ENCODE results near the gene DNAH2.

The DNAH2 gene

GRCh38 chr17:7789131-7789530 is 71.6 kb downstream of the DNAH2 start:
- Histone ChIP-seq H3K9me3 (ENCODE audit: insufficient read depth, low read depth, low read length) (no peaks in the 10 kb centered on the region), H3K27me3 (ENCODE audit: insufficient read depth, low read length, poor library complexity, severe bottlenecking) (no peaks in the 10 kb centered on the region), H3K4me1 (ENCODE audit: insufficient read depth, low read length, poor library complexity, severe bottlenecking) (no peaks in the 10 kb centered on the region), H3K4me3 (ENCODE audit: low read length, poor library complexity, severe bottlenecking) (no peak overlapping the region), H3K4me2 (ENCODE audit: low read depth, low read length, poor library complexity, severe bottlenecking) (no peak overlapping the region), H3K9ac (ENCODE audit: low read depth, low read length, poor library complexity, severe bottlenecking) (no peak overlapping the region), H3K9me2 (replicated peaks; ENCODE audit: low read depth, low read length) (no peaks in the 10 kb centered on the region), H4K20me1 (ENCODE audit: insufficient read depth, low read length, poor library complexity, severe bottlenecking) (no peaks in the 10 kb centered on the region), H3F3A (ENCODE audit: low read depth) (no peaks in the 10 kb centered on the region), H3K36me3 (ENCODE audit: insufficient read depth, low read length) (no peaks in the 10 kb centered on the region), H3K79me2 (ENCODE audit: insufficient read depth, low read length) (no peaks in the 10 kb centered on the region), H2AFZ (ENCODE audit: low read length) (no peak overlapping the region)
- TF ChIP-seq EZH2phosphoT487 (IDR thresholded peaks at IDR 0.05; ENCODE audit: borderline replicate concordance): no peak
- TF ChIP-seq, protein P1, sequence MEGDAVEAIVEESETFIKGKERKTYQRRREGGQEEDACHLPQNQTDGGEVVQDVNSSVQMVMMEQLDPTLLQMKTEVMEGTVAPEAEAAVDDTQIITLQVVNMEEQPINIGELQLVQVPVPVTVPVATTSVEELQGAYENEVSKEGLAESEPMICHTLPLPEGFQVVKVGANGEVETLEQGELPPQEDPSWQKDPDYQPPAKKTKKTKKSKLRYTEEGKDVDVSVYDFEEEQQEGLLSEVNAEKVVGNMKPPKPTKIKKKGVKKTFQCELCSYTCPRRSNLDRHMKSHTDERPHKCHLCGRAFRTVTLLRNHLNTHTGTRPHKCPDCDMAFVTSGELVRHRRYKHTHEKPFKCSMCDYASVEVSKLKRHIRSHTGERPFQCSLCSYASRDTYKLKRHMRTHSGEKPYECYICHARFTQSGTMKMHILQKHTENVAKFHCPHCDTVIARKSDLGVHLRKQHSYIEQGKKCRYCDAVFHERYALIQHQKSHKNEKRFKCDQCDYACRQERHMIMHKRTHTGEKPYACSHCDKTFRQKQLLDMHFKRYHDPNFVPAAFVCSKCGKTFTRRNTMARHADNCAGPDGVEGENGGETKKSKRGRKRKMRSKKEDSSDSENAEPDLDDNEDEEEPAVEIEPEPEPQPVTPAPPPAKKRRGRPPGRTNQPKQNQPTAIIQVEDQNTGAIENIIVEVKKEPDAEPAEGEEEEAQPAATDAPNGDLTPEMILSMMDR (conservative IDR thresholded peaks at IDR 0.05; ENCODE audit: low read length): no peak

DNA sequence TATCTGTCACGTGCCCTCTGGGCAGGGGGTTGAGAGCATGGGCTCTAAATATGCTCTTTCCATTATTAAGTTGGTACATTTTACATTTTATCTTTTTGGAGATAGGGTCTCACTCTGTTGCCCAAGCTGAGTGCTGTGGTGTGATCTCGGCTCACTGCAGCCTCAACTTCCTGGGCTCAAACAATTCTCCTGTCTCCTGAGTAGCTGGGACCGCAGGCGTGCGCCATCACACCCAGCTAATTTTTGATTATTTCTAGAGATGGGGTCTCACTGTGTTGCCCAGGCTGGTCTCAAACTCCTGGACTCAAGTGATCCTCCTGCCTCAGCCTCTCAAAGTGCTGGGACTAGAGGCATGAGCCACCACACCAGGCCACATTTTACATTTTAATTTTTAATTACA is 72.6 kb downstream of the DNAH2 start:
- Histone ChIP-seq H3K4me2 (ENCODE audit: low read depth, low read length, poor library complexity, severe bottlenecking) (no peak overlapping the region), H3K4me3 (ENCODE audit: low read length, poor library complexity, severe bottlenecking) (no peak overlapping the region), H3F3A (ENCODE audit: low read depth) (no peaks in the 10 kb centered on the region), H3K79me2 (ENCODE audit: insufficient read depth, low read length) (no peaks in the 10 kb centered on the region), H3K9me2 (replicated peaks; ENCODE audit: low read depth, low read length) (no peaks in the 10 kb centered on the region), H3K9ac (ENCODE audit: low read depth, low read length, poor library complexity, severe bottlenecking) (no peak overlapping the region), H3K27me3 (ENCODE audit: insufficient read depth, low read length, poor library complexity, severe bottlenecking) (no peaks in the 10 kb centered on the region), H4K20me1 (ENCODE audit: insufficient read depth, low read length, poor library complexity, severe bottlenecking) (no peaks in the 10 kb centered on the region), H3K4me1 (ENCODE audit: insufficient read depth, low read length, poor library complexity, severe bottlenecking) (no peaks in the 10 kb centered on the region), H3K36me3 (ENCODE audit: insufficient read depth, low read length) (no peaks in the 10 kb centered on the region), H3K9me3 (ENCODE audit: insufficient read depth, low read depth, low read length) (no peaks in the 10 kb centered on the region), H2AFZ (ENCODE audit: low read length) (no peak overlapping the region)
- TF ChIP-seq, protein P1 (conservative IDR thresholded peaks at IDR 0.05; ENCODE audit: low read length): no peak
- no peak for TF ChIP-seq EZH2phosphoT487 (IDR thresholded peaks at IDR 0.05; ENCODE audit: borderline replicate concordance)

- H3K79me2 ChIP-seq (ENCODE audit: insufficient read depth, low read length): no peaks in the 10 kb centered on the region
- H3K36me3 ChIP-seq (ENCODE audit: insufficient read depth, low read length): no peaks in the 10 kb centered on the region
- H4K20me1 ChIP-seq (ENCODE audit: insufficient read depth, low read length, poor library complexity, severe bottlenecking): no peaks in the 10 kb centered on the region
- no peaks in the 10 kb centered on the region for H3F3A ChIP-seq (ENCODE audit: low read depth)
- no peaks in the 10 kb centered on the region for H3K9me3 ChIP-seq (ENCODE audit: insufficient read depth, low read depth, low read length)
- no peak overlapping the region for H3K4me3 ChIP-seq (ENCODE audit: low read length, poor library complexity, severe bottlenecking)
- no peaks in the 10 kb centered on the region for H3K27me3 ChIP-seq (ENCODE audit: insufficient read depth, low read length, poor library complexity, severe bottlenecking)
- no peaks in the 10 kb centered on the region for H3K9me2 ChIP-seq (replicated peaks; ENCODE audit: low read depth, low read length)
- no peak overlapping the region for H2AFZ ChIP-seq (ENCODE audit: low read length)
- no peaks in the 10 kb centered on the region for H3K4me1 ChIP-seq (ENCODE audit: insufficient read depth, low read length, poor library complexity, severe bottlenecking)
- H3K4me2 ChIP-seq (ENCODE audit: low read depth, low read length, poor library complexity, severe bottlenecking): no peak overlapping the region
- H3K9ac ChIP-seq (ENCODE audit: low read depth, low read length, poor library complexity, severe bottlenecking): no peak overlapping the region
- no peak for TF ChIP-seq EZH2phosphoT487 (IDR thresholded peaks at IDR 0.05; ENCODE audit: borderline replicate concordance)
- TF ChIP-seq, protein P1 (conservative IDR thresholded peaks at IDR 0.05; ENCODE audit: low read length): no peak
Measured at GRCh38 chr17:7792611-7793010, 75.1 kb downstream of the DNAH2 start.
